GM10266 (cell line): ENCODE data around the gene SP3.
A peak's percentile ranks its signal among the peaks of the same experiment; 100 is the strongest.
"Not testable (repeated sequence)": the region's sequence is repeated elsewhere in the genome, so short reads cannot be mapped to it uniquely, and the experiment has no call there.

Experiments
- DNase-seq: peaks from one replicate; pipeline ENCODE4 v3.0.0; 2012; ENCODE audit errors: extremely low spot score
- TF ChIP-seq, protein P1 (sequence below): IDR thresholded peaks from 2 replicates; pipeline ENCODE4 v1.5.1; 2012; ENCODE audit warnings: mild to moderate bottlenecking, low read depth; ENCODE audit not compliant: control insufficient read depth, insufficient read depth; ENCODE audit errors: missing control alignments

The SP3 gene

DNA sequence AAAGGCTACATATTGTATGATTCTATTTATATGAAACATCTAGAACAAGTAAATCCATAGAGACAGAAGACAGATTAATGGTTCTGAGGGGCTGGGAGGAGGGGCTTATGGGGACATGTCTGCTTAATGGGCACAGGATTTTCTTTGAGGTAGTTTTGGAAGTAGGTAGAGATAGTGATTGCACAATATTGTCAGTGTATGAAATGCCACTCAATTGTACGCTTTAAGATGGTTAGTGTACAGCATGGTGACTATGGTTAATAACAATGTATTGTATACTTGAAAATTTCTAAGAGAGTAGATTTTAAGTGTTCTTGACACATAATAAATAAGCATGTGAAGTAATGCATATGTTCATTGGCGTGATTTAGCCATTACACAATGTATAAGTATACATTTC is 68.4 kb downstream of the SP3 start:
- TF ChIP-seq, protein P1, sequence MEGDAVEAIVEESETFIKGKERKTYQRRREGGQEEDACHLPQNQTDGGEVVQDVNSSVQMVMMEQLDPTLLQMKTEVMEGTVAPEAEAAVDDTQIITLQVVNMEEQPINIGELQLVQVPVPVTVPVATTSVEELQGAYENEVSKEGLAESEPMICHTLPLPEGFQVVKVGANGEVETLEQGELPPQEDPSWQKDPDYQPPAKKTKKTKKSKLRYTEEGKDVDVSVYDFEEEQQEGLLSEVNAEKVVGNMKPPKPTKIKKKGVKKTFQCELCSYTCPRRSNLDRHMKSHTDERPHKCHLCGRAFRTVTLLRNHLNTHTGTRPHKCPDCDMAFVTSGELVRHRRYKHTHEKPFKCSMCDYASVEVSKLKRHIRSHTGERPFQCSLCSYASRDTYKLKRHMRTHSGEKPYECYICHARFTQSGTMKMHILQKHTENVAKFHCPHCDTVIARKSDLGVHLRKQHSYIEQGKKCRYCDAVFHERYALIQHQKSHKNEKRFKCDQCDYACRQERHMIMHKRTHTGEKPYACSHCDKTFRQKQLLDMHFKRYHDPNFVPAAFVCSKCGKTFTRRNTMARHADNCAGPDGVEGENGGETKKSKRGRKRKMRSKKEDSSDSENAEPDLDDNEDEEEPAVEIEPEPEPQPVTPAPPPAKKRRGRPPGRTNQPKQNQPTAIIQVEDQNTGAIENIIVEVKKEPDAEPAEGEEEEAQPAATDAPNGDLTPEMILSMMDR = no peak
- DNase-seq = no peak

DNA sequence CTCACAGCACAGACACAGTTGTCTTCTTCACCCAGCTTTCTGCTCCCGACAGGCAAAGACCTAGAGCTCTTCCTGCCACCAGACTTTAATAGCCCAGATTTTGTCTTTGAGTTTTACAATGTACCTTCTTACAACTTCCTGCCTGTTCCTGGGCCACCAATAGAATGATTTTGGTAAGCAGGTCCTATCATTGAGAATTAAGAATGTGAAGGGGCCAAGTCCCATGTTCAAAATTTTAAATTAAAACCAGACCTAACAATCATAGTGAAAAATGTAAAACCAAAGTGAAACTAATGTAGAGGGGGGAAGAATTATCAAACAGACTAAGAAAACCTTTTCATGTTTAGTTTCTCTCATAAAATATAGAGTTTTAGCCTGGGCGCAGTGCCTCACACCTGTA is 72.8 kb downstream of the SP3 start:
- DNase-seq = no peak
- TF ChIP-seq, protein P1 = no peak

DNA sequence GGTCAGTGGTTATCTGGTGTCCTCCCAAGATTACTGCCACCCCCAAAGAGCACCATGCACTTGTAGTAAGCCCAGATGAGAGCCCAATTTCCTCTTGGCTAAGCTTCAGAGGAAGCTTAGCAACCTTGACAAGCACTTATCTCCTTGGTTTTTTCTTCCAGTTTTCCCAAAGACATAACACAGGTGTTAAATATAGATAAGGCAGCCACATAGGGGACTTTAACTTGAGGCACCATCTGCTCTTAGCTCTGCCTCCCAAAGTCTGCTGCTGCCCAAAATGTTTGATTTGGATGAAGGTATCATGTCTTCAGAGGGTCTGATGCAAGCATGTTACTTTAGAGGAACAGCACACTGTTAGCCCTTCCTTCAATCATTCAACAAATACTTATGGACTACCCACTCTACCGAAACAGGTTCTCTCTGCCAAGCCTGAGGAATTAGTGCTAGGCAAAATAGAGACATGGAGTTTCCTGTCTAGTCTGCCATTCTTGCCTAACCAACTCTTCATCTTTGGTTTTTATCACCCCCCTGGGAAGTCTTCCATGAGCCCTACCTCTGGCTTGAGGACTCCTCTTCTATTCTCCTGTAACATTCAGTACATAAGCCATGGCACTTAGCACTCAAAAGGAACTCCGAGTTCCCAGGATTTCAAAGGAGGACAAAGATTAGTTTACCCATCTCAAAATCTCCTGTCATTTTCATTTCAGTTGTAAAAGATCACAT is 73.7 kb downstream of the SP3 start:
- DNase-seq = no peak
- TF ChIP-seq, protein P1 = no peak

DNA sequence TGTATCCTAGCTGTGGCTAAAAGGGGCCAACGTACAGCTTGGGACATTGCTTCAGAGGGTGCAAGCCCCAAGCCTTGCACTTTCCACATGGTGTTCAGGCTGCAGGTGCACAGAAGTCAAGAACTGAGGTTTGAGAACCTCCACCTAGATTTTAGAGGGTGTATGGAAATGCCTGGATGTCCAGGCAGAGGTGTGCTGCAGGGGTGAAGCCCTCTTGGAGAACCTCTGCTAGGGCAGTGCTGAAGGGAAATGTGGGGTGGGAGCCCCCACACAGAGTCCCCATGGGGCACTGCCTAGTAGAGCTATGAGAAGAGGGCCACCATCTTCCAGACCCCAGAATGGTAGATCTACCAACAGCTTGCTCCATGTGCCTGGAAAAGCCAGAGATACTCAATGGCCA is 75.7 kb downstream of the SP3 start:
- not testable (repeated sequence) for DNase-seq

DNA sequence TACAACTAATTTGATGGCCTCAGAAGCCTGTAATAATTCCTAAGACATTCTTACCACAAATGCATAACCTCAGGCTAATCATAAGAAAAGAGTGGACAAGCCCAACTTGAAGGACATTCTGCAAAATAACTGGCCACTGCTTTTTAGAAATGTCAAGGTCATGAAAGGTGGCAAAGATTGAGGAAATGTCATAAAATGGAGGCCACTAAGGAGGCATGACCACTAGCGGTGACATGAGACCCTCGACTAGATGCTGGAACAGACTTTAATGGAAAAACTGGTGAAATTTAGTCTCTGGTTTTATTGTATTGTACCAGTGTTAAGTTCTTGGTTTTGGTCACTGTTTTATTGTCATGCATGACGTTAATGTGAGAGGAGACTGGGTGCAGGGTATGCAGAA is 78.6 kb downstream of the SP3 start:
- TF ChIP-seq, protein P1 = no peak
- DNase-seq = no peak

DNA sequence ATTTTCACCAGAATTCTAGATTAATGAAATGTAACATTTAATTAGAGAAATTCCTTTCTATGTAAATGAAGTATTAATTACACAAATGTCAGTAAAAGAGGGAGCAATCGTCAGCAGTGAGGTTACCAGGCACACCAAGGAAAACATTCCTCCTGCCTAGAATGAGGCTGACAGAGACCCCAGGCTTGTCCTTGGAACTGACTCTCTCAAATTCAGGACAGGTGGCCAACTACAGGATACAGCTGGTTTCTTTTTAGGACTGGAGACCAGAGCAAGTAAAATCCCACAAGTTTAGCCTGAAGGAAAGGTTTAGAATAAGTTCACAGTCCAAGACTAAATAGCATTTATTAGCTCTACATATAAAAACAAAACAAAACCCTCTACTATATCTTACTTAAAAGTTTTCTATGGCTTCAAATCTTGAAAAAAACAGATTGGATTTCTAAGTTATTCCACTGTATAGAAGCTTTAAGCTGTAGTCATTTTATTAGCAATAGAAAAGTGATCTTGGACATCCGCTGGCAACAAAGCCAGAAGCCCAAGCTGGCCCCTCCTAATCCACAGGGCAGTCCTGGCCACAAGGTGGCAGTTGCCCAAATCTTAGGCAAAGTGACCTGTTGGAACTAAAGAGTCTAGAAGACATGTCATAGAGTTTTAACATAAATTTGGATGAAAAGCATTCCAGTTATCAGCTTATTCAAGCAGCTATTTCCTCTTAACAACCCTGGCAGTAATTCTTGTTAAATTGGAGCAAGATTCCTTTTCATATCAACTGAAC is 81.0 kb downstream of the SP3 start:
- TF ChIP-seq, protein P1 = peak; percentile 63

DNA sequence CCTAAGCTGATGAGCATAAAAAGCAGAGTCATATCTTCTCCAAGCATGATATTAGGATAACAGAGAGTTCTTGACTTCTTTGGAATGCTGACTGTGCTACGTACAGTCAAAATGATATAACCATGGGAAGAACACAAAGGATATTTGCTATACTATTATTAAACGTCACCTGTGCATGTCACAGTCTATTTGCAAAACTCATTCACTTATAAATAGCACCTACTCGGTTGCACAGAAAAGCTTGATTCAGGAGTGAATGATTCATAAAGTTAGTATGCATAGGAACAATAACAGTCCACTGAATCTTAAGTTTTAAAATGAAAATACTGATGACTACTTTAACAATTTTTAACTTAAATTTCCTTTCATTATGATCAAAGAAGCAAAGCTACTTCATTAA is 83.3 kb downstream of the SP3 start:
- no peak for DNase-seq
- TF ChIP-seq, protein P1 = no peak

More for the DNA sequence above, 81.0 kb downstream of the SP3 start:
- DNase-seq = no peak
